TTC549 (cell line): Measurements from ENCODE around the gene INPP5E.

Experiments
- FAIRE-seq: peaks from 2 replicates; lab custom pipeline; 2012; peaks lifted over from hg19 to GRCh38; lab: Jason Lieb, UNC

The INPP5E gene

DNA sequence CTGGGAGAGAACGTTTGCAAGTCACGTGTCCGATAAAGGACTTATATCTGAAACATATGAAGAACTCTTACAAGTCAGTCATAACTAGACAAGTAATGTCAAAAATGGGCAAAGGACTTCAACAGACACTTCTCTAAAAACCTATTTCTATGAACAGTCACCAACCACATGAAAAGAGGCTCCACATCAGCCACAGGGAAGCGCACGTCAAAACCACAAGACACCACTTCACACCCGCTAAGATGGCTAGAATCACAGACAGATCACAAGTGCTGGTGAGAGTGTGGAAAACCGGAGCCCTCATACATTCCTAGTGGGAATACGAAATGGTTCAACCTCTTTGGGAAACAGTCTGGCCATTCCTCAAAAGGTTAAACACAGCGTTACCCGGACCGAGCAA is 54.6 kb downstream of the INPP5E start:
- no peak for FAIRE-seq

DNA sequence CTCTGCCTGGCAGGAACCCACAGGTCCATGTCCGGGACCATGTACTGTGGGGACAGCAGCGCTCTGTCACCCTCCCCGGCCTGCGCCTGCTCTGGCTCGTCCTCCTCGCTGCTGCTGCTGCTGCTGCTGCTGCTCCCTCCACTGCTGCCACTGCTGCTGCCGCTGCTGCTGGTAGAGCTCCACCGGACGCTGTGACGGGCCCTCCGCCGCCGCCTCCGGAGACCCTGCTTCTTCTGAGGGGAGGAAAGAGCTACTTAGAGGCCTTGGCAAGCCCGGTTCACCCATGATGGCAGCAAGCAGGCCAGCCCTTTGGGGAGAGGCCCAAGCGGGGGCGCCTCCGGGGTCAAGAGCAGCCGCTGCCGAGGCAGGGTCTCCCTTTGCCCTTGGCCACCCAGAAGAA is 56.2 kb downstream of the INPP5E start:
- no peak for FAIRE-seq

DNA sequence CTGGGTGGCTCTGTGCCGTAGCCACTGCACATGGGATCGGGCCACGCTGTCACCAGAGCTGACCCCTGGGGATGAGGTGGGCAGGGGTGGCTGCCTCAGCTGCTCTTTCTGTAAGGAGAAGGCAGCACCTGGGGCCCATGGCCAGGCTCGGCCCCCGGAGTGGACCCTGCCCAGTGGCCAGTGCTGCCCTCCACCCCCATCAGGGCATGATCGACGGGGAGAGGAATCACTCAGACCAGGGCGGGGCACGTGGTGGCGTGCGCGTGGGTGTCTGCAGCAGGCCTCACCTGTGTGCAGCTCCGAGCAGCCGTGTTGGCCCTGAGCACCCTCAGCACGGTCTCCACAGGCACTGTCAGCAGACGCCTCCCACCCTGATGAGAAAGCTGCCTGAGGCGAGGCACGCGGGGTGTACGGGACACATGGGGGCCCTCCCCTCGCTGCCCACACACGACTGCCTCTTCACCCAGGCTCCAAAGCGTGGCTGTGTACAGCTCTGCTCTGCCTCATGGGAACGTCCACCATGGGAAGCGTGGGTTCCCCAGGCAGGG is 57.6 kb downstream of the INPP5E start:
- FAIRE-seq, result no peak

DNA sequence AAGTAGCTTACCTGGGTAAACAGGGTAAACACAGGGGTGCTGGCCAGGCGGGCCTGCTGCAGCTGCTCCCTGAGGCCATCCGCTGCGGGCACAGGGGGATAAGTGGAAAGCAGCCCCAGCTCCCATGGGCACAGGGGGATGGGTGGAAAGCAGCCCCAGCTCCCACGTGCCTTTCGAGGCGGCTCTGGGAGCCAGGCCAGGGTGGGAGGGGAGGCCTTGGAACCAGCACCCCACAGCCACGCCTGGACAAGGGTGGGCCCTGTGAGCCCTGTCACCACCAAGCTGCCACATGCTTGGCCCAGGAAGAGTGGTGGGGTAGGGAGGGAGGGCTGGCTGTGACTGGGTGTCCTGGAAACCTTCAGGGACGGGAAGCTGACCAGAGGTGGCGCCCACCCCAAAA is 58.3 kb downstream of the INPP5E start:
- no peak for FAIRE-seq

DNA sequence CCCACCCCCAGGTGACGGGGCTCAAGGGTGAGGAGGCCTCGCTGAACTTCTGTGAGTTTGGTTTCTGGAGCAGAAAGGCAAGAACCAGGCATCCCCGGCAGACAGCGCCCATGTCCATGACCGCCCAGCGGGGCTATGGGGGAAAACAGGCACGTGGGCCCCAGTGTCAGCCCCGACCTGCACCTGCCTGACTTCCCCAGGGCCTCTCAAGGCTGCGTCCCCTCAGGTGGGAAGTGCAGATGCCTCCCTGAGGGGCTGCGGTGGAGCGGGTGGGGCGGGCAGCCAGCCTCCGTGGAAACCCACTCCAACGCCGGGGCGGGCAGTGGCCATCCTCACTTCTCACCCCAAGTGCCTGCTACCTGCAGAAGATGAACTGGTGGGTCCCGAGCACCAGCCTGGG is 59.3 kb downstream of the INPP5E start:
- no peak for FAIRE-seq

DNA sequence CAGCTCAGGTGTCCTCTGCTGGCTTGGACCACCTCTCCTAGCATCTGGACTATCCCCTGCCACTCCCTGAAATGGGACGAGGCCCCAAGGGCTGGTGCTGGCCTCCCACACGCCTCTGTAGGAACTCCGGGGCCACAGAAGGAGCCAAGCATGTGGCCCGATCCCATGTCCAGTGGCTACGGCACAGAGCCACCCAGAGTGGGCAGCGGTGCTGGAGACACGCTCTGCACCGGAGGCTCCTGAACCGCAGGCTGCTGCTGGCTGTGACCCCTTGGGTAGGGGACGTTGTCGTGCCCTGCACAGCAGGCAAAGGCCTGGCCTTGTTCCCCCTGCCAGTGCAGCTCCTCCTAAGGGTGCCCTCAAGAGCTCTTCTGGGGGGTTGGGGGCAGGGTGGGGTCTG is 59.8 kb downstream of the INPP5E start:
- FAIRE-seq, result no peak

DNA sequence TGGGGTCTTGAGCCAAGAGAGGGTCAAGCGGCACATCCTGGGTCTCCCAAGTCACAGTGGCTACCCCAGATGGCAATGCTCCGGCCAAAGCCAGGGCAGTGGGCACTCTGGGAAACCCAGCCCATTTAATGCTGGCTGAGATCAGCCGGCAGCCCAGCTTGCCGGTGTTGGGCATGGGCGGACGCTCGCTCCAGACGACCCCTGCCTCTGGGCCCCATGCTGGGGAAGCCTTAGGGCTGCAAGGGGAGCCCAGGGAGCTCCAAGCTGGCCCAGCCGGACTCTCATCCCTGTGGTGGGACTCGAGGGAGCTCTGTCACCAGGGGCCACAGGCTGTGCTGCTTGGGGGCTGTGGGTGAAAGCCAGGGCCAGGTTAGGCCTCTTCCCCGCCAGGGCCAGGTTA is 60.2 kb downstream of the INPP5E start:
- FAIRE-seq, result no peak

DNA sequence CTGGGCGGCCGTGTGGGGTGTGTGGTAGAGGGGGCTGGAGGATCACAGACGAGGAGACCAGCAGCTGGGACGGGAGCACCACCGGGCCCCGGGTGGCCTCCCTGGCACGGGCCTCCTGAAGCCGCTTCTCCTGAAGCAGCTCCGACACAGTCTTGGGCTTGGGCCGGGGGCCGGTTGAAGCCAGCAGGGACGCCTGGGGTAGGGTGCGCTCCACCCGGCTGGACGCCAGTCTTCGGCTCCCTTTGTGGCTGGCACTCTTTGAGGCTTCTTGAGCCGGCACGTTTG is 60.7 kb downstream of the INPP5E start:
- FAIRE-seq, result no peak
